NCI-H345 treated with DMSO at 0.1 percent for 48 hours (cell line): Measurements from ENCODE around the gene NCKAP5.

Experiments used
- DNase-seq: peaks from one replicate; lab custom pipeline; 2025; ENCODE audit not compliant: unreplicated experiment; lab: John Stamatoyannopoulos, UW

Gene NCKAP5

DNA sequence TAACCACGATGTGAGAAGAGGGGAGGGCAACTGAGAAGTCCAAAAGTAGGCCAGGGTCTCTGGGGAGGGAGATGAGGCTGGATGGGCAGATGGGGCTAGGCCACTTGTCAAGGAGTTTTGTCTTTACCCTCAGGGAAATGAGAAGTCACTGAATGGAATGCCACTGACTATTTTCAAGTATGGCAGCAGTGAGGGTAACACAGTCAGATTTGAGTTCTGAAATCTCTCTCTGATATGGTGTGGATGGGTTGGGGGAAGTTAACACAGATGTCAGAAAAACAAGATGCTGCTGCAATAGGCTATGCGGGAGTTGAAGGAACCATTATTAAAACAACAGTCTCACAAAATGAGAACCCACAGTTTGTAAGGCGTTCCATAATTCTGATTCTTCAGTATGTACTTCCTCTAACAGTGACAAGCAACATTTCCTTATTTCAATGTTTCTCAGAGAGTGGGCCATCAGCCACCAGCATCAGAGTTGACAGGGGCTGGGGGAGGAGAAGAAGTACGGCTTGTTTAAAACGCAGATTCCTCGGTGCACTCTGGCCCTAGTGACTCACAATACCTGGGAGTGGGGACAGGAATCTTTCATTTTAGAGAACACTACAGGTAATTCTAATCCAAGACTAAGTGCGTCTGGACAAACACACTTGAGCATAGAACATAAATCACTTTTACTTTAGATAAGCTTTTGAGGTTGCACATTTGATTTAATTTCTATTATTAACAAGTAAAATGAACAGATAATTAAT is 596.8 kb downstream of the NCKAP5 start:
- no peak for DNase-seq

DNA sequence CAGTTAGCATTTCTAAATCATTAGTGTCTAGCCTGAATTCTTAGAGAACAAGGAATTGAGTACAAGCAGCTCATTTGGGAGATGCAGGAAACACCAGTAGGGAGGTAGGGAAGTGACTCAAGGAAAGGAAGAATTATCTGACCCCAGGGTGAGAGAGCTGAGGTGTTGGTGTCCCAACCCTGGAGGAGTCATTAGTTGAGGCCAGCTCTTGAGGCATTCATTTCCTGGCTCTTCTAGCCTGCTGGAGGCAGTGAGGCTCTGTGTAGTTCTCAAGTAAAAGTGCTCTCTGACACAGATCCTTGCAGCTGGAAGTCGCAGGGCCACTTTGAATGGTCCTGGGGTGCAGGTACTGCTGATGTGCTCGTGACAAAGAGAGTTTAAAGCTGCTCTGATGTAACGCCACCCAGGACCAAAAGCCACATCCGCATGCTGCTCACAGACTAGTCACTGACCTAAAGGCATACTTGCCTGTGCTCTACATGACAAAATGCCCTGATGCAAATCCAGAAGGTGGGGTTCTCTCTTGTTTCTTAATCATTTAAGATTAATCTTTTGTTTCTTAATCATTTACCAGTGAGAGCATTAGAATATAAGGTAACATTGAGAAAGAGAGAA is 598.8 kb downstream of the NCKAP5 start:
- no peak for DNase-seq

DNA sequence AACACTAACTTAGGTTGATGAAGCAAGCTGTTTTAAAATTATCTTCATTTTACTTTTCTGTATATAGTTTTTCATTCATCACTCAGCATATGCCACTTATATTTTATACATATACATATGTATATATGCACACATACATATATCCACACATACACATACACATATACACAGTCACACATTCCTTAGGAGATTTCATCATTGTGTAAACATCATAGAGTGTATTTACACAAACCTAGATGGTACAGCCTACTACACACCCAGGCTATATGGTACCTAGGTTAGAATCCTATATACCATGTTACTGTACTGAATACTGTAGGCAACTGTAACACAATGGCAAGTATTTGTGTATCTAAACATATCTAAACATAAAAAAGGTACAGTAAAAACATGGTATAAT is 602.8 kb downstream of the NCKAP5 start:
- DNase-seq, result no peak

DNA sequence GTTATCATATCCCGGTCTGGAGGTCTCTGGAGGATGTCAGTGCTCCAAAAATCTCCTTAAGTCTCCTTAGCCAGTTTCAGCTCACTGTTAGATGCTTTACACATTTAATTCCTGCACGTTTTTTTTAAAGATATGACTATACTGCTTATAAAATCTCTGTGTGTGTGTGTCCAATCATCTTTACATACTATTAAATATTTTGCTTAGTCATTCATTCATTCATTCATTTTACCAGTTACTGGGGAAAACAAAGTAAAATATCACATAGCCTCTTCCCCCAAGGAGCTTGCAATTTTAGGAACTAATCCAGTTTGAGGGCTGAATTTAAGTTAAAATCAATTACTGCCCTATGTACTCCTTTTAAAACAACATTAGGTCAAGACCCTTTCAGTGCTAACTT is 605.1 kb downstream of the NCKAP5 start:
- DNase-seq, result no peak

DNA sequence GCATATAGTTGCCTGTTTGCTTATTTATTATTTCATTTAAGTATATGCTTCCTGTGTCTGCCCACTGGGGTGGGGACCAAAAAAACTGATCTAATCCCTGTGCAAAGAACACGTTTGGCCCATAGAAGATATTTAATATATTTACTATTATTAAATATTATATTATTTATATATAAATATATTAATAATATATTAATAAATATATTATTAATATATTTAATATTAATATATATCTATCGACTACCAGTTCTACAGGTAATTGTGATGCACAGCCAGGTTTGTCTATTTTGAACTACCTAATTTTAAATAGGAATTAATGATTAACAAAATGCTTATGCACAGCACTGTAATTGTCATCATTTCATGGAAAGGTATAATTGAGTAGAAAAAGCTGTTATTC is 609.4 kb downstream of the NCKAP5 start:
- no peak for DNase-seq

DNA sequence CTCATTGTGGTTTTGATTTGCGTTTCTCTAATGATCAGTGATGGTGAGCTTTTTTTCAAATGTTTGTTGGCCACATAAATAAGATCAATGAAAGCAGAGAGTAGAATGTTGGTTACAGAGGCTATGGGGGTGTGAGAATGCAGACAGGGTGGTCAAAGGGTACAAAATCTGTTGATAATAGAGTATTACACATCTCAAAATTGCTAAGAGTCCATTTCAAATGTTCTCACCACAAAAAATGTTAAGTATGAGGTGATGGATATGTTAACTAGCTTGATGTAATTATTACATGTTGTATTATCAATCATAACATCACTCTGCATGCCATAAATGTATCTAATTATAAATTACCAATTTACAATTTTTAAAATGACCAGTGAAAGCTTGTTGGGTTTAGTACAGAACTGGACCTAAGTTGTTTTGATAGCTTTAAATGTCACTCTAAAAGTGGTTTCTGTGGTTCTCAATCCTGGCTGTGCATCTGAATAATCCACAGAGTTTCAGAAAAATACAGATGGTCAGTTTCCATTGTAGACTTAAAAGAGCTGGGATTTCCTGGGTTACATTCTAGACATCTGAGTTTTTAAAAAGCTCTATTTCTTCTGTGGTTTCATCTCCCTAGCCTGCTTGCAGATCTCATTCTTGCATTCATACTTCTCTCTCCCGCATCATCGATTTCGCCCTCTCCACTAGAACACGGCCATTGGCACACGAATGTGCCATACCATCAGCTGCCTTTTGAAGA is 612.2 kb downstream of the NCKAP5 start:
- DNase-seq, result no peak

DNA sequence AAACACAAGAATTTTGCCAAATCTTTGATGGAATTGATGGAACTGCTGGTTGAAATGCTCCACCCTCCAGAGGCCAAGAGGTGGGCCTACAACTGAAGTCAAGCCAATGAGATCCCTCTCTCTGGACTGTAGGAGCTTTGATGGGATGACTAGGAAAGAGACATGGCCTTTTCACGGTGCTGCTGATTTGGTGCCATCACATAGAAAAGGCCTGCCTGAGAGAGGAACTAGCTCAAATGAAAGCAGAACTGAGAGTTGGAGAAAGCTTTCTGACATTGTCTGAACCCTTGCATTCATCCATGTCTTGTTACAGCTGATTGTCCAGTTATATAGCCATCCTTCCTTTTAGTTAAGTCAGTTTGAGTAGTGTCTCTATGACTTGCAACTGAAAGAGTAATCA is 614.5 kb downstream of the NCKAP5 start:
- no peak for DNase-seq

DNA sequence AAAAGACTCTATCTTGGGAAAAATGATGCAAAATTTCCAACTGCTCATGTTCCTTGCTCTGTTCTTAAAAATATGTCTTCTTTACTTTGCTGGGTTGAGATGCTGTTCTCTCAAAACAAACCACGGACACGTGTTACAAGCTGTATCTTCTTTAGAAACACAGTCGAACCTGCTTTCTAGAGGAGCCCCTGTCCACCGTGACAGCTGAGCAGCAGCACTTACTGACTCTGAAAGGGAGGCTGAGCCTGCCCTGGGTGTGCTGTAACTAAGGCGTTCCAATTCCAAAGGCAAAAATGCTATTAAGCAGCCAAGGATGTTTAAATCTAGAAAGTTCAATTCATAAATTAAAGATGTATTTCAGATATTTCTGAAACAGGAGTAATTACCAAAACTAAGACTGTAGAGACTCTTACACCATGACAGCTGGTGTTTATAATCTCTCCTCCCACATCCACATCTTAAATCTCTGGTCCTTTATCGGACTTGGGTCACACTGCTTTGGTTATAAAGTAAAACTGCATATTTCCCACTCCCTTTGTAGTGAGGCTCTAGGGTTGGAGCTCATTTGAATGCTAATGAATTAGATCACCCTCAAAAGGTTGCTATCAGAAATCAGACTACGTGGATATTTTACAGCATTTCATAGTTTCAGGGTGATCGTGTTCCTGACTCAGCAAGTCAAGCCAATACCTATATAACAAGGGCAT is 617.1 kb downstream of the NCKAP5 start:
- no peak for DNase-seq

DNA sequence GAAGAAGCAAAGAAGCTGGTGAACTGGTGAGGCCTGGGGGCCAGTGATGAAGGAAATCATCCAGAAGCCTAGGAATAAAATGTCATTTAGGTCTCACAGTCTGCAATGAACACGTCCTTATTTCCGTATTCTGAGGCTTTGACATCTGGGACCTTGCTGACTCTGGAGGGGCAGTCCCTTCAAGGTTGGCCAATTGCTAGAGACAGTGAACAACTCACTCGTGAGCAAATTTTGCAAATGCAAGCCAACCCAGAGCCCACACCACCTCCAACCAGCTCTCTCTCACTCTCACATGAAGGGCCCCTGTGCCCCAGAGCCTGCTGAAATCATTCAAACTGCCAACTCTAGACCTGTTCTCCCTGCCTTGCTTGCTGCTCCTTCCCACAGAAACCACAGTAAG is 619.2 kb downstream of the NCKAP5 start:
- DNase-seq, result no peak

DNA sequence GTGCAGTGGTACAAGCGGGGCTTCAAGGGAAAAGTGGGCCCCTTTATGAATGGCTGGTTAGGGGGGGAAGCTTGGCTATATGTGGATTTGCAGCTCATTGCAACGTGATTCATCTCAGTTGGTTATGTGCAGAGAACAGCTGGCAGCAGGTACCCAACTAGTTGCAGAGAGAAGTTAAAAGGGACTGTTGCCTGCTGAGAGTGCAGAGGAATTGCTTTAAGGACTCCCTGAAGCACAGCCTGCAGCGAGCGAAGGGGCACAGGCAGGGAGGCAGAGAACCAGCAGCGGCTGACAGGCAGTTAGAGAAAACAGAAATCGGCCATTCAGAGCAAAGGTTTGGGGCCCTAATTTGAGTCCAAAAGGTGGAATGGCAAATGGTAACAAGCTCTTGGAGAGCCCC is 620.1 kb downstream of the NCKAP5 start:
- DNase-seq, result no peak

DNA sequence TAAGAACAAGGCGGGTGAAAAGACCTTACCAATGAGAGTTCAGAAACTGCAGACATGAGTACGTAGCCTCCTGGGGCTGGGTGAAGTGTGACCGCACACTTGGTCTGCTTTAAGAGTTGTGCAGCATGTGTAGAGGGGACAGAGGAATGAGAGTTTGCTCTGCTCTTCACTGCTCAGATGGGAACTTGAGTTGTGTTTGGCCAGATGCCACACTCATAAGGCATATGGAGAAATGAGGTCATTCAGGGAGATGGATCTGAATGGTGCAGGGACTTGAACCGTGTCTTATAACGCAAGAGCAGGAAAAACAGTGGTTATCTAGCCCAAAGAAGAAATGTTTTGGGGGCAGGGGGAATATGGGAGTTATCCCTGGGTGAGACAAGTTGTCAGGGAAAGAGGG is 624.4 kb downstream of the NCKAP5 start:
- no peak for DNase-seq

DNA sequence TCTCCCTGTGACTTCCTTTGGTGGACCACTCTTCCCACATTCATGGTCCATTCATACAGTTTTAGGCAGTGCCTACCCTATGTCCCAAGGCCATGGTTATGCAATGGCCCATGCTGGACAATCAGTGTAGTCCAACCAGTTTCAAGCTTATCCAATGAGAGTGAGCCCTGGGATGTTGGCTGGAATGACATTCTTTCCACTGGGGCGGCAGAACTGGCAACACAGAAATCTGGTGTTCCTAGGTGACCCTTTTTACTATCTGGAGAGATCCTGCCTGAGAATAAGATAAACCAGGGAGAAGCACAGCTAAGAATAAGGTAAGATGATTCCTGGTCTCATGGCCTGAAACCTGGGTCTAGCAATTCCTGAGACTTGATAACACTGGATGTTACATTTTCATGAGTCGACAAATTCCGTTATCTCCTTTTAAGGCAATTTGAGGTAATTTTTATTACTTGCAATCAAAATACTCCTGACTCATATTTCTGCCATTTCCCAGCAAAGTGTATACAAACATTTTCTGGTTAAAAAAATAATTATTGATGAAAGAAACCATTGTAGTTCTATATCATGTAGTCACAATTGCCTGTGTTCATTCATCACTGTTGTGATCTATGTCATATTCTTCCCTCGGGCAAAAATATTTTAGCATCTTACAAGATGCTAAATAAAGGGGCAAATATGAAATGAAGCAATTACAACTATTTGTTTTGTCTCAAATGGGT is 626.8 kb downstream of the NCKAP5 start:
- no peak for DNase-seq

DNA sequence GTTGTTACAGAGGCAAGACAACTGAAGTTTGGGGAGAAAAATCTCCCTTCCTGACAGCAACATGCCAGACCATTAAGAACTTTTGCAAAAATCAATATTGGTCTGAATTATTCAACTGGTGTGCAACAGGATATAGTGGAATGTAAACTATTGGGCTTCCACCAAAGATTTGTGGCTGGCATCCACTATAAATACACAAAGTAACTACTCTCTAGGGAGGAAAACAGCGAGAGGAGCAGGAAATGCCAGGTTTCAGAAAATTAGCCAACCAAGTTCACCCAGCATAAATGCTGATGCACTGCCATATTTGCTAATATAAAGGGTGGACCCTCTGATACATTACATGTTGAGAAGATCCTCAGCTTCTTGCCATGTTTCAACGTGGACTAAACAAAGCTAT is 630.6 kb downstream of the NCKAP5 start:
- no peak for DNase-seq

DNA sequence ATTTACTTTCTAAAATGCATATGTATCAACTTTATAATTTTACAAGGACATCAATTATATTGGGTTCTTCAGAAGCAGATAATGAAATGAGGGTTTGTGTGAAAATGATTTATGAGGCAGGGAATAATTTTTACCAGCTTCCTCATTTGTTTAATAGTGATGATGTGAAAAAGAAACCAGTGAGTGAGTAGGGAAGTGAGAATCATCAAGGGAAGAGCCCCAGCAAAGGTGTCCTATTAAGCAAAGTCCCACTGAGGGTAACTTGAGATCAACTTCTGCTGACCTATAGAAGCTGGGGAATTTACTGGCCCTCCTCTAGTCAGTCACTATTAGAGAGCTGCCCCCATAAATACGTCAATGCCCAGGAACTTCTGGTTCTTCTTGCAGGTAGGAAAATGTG is 631.5 kb downstream of the NCKAP5 start:
- no peak for DNase-seq

DNA sequence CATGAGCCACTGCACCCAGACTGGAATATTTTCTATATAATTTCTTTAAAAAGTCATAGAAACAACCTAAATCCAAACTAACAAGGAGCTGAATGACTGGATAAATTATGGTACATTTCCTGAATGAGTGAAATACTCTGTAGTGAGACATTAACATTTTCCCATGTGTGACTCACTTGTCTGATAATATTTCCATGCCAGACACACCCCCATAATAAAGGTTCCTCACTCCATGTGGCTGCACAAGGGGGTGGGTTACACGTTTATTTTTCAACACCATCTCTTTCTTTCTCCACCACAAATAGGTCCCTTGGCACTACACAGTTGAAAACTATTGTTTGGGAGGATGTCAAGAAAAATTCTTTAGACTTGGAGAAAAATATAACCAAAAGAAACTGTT is 632.0 kb downstream of the NCKAP5 start:
- DNase-seq, result no peak

DNA sequence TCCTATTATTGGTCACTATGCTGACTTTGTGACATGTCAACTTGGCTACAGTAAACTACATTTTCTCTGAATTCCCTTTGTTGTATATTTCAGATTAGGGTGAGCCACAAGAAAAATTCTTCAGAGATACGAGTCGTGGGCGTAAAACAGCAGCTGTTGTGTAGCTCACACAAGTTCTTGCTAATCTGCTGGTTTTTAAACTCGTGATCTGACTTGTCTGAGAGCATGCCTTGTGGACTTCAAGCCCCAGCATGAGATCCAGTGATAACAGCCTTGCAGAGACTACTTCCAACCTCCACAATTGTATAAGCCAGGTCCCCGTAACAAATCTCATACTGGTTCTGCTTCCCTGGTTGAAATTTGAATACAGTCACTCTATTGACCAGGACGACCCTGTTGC is 638.5 kb downstream of the NCKAP5 start:
- no peak for DNase-seq

DNA sequence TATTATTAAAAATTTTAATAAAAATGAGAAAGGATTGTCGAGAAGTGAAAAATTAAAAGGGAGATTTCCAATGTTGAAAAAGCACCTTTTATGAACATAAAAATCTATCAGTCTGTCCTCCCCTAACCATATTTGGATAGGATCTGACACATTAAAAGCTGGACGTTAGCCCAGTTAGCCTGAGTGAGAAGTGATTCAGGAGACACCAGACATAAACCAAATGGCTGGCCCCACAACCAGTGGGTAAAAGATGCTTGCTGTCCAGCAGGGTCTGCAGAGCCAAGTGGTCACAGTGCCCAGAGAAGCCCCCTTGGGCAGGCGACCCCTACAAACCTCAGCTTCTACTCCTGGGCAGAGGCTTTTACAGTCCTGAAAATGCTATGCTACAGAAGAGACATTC is 644.5 kb downstream of the NCKAP5 start:
- DNase-seq, result no peak

DNA sequence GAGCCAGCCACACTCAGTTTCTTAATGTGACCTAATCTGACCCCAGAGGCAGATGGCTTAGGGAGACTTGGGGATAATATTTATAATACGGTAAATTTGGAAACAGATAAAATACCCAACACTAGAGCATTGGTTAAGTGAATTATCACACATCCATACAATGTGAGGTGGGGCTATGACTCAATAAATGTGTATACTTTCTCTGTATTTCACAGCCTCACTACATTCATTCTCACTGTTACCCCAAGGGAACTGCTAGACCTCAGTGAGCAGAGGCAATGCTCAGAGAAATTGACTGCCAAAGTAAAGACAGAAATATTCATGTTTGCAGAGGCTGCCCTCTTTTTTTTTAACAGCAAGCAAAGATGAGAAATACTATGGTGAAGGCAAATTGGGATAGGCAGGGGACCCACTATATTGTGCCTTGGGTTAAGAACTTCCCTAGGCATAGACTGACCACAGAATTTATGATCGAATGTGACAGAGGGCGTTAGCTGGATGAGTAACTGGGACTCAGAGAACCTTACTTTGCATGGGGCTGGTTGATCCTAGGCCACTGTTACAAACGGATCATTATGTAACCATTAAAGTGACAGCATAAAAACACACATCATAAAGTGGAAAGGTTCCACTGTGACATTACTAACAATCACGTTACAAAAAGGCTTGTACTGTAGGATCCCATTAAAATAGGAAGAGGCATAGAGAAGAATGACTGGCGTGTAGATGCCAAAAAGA is 652.3 kb downstream of the NCKAP5 start:
- DNase-seq, result no peak

DNA sequence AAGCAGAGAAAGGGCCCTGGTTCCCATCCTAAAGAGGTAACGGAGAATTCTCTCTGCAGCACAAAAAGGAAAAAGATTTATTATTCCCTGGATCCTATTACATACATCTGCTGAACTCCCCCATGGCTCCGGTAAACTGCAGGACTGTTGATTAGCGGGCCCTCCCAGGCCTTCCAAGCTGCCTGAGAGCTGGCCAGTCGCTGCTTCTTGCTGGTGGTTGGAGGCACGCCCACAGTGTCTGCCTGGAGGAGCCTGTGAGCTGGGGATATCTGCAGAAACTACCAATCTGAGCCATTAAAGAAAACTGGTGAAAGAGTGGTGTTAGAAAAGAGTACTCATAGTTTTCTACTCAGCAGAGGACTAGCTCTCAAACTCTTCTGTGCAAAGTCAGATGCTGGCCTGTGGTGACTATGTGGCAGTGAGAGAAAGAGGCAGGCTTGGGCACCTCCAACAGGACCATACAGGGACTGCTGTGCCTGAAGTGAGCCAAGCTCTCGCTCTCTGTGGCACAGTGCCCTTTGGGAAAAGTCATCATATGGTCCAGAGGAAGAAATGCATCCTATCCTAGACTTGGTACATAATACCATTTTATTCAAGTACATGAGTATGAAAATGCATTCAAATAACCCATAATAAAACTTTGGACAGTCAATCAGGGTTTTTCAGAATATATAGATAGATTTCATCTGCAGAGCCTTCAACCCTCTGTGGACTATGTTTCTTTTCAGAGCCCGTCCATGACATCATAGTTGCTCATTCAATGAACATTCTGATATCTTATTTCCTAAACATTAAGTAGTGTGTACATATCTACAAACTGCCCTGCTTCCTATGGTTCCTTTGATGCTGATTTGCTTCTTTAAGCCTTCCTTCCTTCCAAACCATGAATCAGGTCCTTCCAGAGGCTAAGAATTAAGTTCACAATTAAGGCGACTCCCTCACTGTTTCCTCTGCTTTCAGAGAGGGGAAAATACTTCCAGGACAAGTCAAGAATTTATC is 656.2 kb downstream of the NCKAP5 start:
- no peak for DNase-seq
